Stimulated activated naive CD4-positive, alpha-beta T cell treated with Interleukin-2 at 50 U/mL for 16 hours (primary cell): ENCODE results near the gene CARMIL3.
"Not testable (repeated sequence)": the region's sequence is repeated elsewhere in the genome, so short reads cannot be mapped to it uniquely, and the experiment has no call there.

Source experiments
- DNase-seq: peaks from one replicate; lab custom pipeline; 2025; lab: John Stamatoyannopoulos, UW

Gene CARMIL3

DNA sequence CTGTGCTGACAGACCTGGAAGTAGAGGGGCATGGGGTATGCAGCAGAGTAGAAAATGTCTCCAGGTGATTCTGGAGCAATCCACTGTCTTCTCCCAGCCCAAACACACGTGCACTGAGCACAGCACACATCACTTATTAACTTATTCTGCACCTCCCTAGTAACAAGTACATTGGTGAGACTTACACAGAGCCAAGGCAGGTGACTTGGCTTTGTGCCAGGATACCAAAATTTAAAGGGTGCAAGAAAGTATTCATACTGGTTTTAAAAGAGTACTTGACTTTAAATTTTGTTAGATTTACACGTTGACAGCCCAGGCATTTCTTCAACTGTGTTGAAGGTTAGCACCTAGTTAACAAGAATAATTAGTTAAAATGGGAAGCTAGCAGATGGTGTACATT, 11.1 kb upstream of the CARMIL3 start:
- no peak for DNase-seq

DNA sequence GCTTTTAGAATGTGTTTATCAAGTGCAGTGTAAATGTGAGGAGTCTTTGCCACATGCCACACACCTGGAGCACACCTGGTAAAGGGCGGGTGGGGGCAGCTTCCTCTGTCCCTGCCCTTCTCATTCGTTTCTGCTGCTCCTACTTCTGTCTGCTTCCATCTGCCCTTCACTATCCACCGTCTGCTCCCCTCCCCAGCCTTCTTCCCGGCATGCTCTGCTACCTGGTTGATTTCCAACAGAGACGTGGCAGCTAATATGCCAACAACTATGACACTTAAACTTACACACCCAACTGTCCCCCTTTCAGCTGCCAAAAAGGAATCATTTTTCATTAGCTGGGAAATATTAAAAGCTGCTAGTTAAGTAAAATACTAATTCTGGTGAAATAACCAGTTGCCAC, 9.1 kb upstream of the CARMIL3 start:
- no peak for DNase-seq

DNA sequence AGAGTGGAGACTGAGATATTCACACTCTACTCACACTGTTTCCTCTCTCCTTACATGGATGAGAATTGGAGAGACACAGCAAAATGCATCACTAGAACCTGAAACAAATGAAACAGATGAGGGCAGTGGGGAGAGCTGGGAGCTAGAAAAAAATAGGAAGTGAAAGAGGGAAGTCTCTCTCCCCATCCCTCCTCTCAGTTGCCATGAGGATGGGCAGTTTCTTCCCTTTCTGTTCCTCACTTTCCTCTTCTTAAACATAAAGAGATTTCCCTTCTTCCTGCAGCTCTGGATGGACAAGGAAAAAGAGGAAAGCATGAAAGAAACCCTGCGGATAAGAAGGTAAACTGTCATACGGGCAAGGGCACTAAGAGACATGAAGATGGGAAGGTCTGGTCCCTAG, 2.8 kb upstream of the CARMIL3 start:
- not testable (repeated sequence) for DNase-seq

DNA sequence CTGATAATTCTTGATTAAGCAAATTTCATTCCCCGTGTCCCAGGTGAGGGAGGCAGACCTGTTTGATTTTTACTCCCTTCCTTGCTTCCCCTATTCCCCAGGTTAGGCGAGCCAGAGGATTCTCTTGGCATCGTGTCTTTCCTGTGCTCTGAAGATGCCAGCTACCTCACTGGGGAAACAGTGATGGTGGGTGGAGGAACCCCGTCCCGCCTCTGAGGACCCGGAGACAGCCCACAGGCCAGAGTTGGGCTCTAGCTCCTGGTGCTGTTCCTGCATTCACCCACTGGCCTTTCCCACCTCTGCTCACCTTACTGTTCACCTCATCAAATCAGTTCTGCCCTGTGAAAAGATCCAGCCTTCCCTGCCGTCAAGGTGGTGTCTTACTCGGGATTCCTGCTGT, 1.1 kb upstream of the CARMIL3 start:
- DNase-seq: not testable (repeated sequence)

DNA sequence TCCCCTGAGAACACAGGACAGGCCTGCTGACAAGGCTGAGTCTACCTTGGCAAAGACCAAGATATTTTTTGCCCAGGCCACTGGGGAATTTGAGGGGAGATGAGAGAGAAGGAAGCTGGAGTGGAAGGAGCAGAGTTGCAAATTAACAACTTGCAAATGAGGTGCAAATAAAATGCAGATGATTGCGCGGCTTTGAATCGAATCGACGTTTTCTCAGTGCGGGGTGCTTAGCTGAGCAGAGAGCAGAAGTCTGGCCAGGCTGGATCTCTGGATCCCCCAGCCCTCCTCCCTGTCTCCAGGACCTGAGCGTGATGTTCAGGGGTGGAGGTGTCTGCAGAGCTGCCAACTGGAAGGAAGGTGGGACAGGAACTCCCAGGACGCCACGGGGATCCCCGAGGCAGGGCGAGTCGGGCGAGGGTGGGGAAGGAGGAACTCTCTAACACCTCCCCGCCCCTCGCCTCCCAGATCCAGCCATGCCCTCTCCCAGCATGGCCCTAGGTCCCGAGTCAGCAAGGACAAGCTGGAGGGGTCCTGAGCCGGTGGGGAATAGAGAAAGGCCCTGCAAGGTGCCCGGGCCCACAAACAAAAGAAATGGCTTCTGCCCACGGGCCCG, 527 bp upstream of the CARMIL3 start:
- no peak for DNase-seq

DNA sequence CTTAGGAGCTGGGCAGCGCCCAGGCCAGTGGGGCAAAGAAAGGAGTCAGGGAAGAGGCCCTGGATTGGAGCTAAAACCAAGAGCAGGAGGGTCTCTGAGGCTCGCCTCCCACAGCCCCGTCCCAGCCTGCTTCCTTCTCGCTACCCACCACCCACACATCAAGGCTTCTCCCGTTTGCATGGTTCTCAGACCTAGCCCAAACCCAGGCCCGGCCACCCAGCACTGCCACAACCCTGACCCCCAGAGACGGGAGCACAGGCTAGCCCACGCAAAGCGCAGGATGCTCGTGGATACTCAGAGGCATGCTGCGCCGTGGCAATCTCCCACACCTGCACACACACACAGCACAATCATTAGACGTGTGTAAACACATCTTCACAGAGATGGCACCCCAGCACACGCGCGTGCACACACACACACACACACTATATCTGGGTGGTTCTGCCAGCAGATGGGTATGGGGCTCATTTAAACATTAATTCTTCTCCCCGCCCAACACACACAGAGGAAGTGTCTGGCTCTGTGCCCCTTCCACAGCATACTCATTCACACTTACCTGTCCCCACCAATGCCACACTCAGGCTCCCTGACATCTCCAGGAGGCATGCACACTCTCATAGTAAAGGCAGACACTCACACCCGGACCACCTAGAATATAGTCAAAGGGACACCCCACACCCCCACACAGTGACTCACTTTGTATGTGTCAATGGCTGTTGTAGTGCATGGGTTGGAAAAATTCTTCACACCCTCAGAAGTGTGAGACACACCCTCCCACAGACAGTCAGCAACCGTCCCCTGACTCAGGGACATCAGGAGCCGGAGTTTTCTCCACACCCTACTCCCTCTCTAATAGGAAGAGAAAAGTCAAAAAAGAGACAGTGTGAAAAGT, 1.1 kb downstream of the CARMIL3 start:
- peak; percentile 77 for DNase-seq

DNA sequence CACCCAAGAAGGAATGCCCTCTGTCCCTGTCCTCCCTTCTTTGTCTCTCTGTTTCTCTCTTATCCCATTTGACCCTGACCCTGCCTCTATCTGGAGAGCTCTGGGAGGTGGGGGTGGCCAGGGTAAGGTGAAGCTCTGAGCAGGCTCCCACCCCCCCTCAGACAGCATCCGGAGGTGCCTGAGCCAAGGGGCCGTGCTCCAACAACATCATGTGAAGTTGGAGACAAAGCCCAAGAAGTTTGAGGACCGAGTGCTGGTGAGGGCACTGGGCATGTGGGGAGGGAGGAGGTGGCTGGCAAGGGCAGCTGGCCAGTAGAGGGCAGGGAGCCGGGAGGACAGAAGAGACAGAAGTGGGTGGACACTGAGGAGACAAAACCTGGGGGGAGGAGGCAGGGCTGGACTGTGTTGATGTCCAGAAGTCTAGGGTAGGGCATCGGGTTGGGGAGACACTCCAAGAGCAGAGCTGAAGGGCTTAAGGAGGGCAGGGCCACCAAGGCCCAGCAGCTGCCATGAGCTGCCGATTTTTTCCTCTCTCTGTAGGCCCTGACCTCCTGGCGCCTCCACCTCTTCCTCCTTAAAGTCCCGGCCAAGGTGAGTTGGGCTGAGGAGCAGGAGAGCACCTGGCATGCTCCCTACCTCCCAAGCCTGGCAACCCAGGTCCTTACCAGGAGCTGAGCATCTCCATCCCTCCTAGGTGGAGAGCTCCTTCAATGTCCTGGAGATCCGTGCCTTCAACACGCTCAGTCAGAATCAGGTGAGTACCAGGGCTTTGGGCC, 1.9 kb downstream of the CARMIL3 start:
- no peak for DNase-seq

DNA sequence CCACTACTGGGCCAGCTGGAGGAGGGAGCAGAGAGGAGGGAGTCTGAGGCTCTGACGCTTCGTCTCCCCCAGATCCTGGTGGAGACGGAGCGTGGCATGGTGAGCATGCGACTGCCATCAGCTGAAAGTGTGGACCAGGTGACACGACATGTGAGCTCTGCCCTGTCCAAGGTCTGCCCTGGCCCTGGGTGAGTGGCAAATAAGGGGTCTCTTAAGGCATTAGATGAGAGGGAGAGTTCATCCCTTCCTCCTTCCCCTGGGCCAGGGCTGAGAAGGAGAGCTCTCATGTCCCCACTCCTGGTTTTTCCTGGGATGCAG, 2.5 kb downstream of the CARMIL3 start:
- DNase-seq: no peak

DNA sequence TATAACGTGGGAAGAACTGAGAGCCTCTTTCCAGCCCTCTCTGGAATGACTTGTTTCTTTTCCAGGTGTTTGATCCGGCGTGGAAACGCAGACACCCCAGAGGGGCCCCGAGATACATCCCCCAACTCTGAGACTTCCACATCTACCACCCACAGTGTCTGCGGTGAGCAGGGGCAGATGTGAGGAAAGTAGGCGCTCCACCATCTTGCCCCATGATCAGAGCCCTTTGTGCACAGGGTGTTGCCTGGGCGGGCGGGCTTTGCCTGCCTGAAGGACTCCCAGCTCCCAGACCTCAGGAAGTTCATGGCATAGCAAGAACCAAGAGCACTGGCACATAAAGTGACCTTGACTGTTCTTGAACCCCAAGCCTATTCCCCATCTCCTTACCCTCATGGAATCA, 2.8 kb downstream of the CARMIL3 start:
- DNase-seq: no peak

DNA sequence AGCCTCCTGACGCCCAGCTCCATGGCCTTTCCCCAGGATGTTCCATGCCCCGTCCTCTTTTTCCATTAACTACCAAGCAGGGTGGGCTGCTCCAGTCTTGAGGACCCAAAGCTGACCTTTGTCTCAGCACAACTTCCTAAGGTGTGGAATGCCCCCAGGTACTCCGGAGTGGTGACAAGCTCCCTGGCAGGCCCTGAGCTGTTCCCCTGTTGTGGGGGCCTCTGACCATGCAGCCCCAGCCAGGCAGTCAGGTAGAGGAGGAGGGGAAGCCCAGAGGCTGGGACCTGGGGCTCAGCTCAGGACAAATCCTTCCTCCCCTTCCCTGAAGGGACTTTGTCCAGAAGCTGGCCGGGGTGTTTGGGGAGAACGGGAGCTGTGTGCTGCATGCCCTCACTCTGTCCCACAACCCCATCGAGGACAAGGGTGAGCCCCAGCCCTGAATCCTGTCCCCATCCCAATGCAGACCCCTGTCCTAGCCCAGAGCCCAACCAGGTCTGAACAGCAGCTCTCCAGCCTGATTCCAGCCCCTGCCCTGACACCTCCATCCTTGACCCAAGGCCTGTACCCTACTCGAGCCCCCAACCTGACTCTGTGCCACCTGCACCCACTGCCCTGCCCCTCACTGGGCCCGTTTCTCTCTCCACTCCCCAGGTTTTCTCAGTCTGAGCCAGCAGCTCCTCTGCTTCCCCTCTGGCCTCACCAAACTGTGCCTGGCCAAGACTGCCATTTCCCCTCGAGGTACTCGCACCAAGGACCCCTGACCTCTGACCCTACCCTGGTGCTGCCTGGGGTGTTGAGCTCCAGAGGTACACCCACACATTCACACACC, 4.4 kb downstream of the CARMIL3 start:
- DNase-seq: no peak

DNA sequence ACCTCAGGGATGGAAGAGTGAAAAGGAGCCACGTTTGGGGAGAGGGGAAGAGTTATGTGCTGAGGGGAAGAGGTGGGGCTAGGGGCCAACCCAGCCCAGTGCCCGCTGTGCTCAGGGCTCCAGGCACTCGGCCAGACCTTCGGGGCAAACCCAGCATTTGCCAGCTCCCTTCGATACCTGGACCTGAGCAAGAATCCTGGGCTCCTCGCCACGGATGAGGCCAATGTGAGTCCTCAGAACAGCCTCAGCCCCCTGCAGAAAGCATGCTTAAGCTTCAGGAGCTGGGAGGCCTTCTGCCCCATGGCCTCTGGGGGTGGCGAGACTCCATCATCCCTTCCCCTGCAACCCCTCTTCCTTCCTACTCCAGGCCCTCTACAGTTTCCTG, 5.0 kb downstream of the CARMIL3 start:
- no peak for DNase-seq

DNA sequence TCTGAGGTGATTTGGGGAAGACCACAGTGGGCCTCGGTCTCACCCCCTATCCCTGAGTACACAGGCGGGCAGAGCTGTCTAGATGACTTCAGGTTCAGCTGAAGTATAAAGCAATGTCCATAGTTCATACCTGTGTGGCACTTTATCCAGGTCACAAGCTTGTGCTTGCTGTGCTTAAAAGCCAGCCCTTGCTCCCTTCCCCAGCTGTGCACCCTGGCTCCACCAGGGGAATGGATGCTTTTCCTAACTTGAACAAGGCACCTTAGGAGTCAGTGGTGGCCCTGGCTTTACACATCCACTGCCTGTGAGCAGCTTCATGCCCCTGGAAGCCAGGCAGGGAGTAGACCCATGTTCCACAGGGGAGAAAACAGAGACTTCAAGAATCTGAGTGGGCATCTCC, 5.5 kb downstream of the CARMIL3 start:
- no peak for DNase-seq

DNA sequence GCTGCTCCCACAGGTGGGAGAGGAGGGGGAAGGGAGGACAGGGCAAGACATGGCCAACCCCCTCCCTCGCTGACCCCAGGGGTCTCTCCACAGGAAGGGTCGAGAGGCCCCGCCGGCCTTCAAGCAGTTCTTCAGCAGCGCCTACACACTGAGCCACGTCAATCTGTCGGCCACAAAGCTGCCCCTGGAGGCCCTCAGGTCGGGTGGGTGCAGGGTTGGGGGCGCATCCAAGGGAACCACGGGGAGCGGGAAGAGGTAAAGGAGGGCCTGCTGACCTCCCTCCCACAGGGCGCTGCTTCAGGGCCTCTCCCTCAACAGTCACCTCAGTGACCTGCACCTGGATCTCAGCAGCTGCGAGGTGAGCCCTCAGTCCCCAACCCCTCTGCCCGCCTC, 6.1 kb downstream of the CARMIL3 start:
- DNase-seq: no peak

DNA sequence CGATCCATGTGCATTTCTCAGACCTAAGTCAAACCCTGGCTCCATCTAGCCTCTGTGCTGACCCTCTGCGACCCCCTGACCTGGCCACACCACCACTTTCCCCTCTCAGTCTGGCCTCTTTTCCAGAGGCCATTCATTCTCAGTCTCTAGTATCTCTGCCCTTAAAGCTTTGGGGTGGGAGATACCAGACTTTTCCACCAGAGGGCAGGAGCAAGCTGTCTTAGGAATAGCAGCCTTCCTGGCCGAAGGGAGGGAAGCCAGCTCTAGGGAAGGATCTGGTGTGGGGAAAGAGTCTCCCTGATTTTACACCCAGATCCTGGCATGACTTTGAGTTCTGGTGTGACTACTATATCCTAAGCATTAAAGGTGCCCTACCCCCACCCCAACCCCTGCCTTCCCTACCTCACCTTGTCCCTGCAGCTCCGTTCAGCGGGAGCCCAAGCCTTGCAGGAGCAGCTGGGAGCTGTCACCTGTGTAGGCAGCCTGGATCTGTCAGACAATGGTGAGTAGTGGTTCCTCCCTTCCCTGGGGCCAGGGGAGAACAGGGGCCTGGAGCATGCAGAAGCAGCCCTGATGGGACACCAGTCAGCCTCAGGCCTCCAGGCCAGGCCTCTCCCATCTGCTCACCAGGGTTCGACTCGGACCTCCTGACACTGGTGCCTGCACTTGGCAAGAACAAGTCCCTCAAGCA, 6.6 kb downstream of the CARMIL3 start:
- no peak for DNase-seq

DNA sequence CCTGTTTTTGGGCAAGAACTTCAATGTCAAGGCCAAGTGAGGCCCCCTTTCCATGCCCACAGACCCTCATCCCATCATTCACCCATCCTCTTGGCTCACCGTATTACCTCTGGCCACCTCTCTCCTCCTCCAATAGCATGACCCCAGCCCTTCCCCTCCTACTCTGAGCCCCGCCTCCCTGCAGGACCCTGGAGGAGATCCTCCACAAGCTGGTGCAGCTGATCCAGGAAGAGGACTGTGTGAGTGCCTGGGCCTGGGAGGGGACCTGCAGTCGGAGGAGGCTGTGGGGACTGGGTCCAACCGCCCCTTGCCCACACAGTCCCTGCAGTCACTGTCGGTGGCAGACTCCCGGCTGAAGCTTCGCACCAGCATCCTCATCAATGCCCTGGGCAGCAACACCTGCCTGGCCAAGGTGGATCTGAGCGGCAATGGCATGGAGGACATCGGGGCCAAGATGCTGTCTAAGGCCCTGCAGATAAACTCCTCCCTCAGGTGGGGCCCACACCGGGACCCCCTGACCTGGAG, 7.2 kb downstream of the CARMIL3 start:
- DNase-seq: no peak

DNA sequence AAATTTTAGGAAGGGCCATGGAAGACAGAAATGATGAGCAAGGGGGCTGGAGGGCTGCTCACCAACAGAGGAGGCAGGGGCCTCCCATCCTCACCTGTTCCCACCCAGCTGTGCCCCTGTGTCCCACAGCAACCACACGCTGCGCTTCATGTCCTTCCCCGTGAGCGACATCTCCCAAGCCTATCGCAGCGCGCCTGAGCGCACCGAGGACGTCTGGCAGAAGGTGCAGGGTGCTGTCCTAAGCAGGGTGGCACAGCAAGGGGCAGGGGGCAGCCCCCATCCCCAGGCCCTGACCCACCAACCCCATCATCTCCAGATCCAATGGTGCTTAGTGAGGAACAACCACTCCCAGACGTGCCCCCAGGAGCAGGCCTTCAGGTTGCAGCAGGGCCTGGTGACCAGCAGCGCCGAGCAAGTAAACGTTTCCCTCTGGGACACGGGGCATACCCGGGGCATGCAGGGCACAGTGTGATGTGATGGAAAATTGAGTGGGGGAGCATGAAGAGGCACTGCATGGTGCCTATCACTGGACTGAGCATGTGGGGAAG, 8.1 kb downstream of the CARMIL3 start:
- DNase-seq: no peak

DNA sequence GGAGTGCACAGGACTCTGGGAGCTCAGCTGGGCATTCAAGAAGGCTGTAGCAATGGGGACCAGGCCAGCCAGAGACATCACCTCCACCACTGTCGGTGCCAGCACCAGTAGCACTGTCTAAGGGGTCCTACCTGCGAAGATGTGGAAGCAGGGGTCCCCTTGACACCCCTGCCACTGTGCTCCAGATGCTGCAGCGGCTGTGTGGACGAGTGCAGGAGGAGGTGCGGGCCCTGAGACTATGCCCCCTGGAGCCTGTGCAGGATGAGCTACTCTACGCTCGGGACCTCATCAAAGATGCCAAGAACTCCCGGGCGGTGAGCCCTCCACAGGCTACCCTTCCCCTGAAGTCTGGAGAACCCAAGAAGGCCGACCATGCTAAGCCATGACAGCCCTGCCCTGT, 8.6 kb downstream of the CARMIL3 start:
- DNase-seq: no peak

DNA sequence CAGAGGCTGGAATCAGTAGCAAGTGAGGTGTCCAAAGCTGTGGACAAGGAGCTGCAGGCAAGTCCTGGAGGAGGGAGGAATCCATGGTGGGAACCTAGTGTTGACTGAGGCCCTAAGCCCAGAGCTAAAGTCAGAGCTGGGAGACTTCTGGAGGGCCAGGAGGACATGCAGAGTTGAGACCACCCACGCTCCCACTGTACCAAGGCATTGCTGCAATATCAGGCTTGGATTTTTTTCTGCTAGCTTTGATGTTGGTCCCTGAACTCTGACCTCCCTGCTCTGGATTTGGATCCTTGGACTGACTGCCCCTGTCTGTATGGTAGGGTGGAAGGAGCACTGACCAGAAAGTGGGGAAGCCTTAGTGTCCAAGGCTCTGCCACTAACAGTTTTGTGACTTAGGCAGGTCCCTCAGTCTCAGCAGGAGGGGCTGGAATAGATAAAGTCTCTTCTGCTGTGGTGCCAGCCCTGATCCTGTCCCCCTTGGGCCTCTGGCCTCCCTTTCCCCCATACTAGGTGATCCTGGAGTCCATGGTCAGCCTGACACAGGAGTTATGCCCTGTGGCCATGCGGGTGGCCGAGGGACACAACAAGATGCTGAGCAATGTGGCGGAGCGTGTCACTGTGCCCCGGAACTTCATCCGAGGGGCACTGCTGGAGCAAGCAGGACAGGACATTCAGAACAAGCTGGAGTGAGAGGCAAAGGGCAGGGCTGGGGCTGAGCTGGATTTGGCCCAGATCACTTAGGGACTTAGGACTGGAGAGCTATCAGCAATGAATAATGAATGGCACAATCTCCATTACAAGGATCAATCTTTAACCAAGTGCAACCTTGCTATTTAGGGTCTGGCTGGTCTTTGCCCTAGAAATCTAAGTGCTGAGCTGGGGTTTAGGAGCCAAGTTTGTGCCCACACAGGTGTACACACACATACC, 9.4 kb downstream of the CARMIL3 start:
- no peak for DNase-seq

DNA sequence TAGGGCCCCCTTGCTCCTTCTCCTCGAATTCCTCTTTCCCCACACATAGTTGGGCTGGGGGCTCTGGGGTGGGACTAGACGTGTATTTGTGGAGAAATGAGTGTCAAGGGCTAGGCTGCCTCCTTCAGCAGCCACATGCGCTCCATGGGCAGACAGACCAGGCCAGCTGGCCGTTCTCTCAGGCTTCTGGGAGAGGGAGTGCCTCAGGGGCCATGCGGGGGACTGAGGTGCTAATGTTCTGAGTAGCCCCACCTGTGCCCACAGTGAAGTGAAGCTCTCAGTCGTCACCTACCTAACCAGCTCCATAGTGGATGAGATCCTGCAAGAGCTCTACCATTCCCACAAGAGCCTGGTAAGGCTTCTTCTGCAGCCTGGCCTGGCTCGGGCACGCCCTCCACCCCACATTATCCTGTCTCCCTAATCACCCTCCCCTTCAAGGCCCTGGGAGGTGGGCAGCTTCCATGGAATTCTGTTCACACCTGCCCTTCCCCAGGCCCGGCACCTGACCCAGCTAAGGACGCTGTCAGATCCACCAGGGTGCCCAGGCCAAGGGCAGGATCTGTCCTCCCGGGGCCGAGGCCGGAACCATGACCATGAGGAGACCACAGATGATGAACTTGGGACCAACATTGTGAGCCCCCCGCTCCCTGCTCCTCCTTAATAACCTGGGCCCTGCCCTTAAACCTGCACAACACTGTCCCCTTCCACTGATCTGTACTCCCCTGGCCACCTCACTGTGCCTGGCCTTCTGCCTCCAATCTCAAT, 10.6 kb downstream of the CARMIL3 start:
- no peak for DNase-seq
